Dedifferentiated amniotic fluid mesenchymal stem cell (primary cell): ENCODE data around the gene TOMM40.
A peak's percentile ranks its signal among the peaks of the same experiment; 100 is the strongest.

Source experiments
- DNase-seq: peaks from one replicate; pipeline ENCODE4 v3.0.0-alpha.2; 2016; ENCODE audit errors: extremely low spot score

TOMM40 gene

DNA sequence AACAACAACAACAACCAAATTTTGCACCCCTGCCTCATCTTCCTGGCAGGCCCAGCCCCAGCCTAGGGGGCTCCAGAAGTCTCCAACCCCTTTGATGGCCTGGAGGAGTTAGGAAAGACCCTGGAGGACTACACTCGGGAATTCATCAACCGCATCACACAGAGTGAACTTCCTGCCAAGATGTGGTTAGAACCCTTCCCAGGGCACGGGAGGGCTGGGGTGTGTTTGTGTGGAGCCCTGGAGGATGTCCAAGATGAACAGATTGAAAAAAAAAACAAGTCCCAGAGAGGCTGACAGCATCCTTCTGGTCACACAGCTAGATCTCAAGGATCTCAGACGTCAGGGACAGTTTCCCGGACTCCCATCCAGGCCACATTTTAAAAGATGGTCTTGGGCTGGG lies 36.7 kb downstream of the TOMM40 start:
- DNase-seq: no peak

DNA sequence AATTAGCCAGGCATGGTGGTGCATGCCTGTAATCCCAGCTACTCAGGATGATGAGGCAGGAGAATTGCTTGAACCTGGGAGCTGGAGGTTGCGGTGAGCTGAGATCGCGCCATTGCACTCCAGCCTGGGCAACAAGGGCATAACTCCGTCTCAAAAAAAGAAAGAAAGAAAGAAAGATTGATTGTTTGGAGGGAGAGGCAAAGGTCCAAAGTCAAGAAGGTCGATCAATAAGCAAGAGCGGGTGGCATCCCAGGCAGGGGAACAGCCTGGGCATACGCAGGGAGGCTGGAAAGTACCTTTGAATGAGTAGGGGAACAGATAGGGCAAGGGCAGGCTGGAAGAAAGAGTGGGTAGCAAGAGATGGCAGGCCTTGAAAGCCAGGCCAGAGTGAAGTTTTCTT lies 39.0 kb downstream of the TOMM40 start:
- DNase-seq: no peak

DNA sequence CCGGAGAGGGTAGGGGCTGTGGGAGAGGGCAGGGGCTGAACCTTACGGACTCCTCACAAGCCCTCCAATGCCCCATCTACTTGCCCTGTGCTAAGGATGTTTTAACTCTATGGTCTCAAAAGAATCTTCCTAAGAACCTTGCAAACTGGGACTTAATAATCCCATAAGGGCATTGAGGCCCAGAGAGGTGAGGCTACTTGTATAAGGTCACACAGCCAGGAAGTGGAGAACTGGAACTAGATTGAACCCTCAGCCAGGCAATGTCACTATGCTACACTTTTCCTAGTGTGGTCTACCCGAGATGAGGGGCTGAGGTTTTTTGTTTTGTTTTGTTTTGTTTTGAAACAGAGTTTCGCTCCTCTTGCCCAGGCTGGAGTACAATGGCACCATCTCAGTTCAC lies 40.5 kb downstream of the TOMM40 start:
- no peak for DNase-seq

DNA sequence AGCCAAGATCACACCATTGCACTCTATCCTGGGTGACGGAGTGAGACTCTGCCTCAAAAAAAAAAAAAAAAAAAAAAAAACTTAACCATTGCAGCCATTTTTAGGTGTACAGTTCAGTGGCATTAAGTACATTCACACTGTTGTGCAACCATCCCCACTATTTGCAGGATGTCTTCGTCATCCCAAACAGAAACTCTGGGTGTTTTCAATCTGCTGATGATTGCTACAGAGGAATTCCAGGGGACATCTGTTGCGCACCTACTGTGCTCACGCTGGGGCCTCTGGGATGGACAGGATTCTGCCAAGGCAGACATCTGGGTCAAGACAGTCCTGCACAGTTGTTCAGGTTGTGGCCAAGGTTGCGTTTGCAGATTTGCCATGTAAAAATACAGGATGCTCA lies 48.6 kb downstream of the TOMM40 start:
- no peak for DNase-seq

DNA sequence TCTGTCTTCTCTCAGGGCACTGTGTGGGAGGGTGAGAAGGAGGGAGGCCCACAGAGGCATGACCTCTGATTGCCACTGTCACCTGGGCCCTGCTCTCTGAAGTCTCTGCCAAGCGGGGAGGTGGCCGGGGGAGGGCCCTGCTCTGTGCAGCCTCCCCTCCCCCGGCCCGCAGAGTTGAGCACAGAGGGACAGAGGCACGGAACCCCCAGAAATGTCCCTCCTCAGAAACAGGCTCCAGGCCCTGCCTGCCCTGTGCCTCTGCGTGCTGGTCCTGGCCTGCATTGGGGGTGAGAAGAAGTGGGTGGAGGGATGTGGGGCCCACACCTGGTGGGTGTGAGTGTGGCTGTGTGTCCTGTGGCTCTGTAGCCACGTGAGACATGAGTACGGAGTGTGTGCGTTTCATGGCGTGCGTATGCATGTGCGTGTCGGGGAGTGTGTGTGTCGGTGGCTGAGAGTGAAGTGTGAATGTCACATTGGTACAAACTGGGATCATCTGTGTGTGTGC lies 51.1 kb downstream of the TOMM40 start, which contains the start of gene APOC4:
Gene APOC4, plus strand, starts transcription at position 171 of the 505 bp plus-strand sequence. Its CDS starts 41 bp downstream, at position 212.
- no peak for DNase-seq

DNA sequence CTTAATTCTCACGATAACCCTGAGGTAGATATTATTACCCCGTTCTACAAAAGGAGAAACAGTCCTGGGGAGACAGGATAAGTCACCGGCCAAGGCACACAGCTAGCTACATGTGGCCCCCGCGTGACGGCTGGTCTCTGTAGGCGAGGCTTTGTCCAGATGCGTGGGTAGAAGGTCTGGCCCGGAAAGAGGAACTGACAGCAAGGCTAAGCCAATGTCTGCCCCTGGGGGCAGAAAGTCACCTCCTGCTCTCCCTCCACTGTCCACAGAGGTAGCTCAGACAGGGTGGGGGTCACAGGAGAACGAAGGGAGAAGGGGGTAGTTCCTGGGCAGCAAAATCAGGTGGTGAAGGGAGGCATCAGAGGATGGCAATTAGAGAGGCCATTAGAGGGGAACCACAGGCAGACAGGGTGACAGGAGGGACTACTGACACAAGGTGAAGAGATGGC lies 52.8 kb downstream of the TOMM40 start:
- no peak for DNase-seq

DNA sequence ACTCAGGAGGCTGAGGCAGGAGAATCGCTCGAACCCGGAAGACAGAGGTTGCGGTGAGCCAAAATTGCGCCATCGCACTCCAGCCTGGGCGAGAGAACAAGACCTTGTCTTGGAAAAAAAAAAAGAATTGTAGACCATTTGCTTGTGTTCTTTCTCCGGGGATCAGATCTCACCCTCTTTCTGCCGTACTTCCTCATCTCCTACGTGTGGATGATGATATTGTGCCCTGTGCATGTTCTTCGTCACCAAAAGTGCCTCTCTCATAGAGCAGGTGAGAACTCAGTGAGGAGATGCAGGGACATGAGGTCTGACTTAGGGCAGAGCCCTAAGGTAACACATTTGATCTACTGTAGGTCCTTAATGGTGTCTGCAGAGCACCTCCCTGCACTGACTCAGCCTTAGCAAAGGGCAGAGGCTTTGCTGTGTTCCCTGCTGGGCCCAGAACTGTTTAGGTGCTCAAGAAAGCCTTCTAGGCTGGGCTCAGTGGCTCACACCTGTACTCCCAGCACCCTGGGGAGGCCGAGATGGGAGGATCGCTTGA lies 56.1 kb downstream of the TOMM40 start:
- no peak for DNase-seq

DNA sequence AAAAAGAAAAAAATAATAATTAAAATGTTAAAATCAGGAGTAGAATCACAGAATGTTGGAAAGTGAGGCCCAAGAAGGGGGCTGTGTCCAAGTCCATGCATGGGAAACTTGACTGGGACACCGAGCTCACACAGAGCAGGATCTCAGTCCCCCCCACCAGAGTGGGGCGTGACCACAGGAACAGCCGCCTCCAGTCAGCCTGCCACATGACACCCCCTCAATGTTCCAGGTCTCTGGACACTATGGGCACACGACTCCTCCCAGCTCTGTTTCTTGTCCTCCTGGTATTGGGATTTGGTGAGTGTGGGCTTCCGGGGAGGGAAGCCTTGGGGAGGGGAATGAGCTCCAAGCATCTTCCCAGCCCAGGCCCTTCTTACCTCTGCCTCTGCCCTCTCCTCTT lies 57.2 kb downstream of the TOMM40 start:
- DNase-seq: no peak

DNA sequence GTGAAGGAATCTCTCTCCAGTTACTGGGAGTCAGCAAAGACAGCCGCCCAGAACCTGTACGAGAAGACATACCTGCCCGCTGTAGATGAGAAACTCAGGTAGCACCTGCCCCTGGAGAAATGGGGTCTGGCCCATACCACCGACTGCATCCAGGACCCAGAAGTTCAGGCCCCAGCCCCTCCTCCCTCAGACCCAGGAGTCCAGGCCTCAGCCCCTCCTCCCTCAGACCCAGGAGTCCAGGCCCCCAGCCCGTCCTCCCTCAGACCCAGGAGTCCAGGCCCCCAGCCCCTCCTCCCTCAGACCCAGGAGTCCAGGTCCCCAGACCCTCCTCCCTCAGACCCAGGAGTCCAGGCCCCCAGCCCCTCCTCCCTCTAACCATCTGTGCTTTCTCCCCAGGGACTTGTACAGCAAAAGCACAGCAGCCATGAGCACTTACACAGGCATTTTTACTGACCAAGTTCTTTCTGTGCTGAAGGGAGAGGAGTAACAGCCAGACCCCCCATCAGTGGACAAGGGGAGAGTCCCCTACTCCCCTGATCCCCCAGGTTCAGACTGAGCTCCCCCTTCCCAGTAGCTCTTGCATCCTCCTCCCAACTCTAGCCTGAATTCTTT lies 57.8 kb downstream of the TOMM40 start:
- no peak for DNase-seq

DNA sequence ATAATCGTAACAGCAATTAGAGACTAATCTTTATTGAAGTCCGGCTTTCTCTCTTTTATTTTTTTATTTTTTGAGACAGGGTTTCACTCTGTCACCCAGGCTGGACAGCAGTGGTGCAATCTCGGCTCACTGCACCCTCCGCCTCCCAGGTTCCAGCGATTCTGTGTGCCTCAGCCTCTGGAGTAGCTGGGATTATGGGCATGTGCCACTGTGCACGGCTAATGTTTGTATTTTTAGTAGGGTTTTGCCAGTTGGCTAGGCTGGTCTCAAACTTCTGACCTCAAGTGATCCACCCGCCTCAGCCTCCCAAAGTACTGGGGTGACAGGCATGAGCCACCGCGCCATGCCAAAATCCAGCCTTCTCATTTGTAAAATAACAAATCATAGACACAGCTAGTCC lies 58.5 kb downstream of the TOMM40 start:
- DNase-seq: no peak

DNA sequence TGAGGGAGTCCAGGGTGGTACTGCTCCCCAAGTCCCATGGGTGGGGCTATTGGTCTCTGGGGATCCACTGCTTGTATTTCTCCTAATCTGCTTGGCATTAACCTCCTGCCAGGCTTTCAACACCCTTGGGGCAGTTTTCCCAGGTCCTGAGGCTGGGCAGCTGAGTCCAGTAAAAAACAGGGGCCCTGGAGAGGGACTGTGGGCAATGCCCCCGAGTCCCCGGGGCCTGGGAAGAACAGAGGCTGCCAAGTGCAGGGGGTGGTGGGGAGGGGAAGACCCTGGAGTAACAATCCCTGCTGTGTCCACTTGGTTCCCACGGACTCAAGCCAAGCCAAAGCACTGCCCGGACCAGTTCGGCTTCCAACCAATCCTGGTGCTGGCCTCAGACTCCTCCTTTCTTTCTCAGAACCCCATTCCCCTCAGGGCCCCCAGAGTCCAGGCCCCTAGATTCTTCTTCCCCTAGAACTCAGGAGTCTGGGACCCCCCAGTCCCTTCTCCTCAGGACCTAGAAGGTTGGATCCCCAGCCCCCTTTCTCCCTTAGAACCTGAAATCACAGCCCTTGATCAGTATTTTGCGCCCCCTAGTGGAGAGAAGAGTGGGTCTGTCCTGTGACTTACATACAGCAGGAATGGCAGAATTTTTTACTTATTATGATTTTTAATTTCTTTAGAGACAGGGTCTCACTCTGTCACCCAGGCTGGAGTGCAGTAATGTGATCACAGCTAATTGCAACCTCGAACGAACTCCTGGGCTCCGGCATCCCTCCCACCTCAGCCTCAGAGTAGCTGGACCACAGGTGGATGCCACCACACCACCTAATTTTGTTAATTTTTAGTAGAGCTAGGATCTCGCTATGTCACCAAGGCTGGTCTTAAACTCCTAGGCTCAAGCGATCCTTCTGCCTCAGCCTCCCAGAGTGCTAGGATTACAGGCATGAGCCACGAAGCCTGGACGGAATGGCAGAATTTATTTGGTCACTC lies 60.4 kb downstream of the TOMM40 start:
- DNase-seq: peak; percentile 81
